Upper lobe of right lung (tissue), 1 donor: ENCODE data around the gene PSAT1. TPM values are rescaled to one million over a fixed set of nuclear protein-coding genes. Genes with fewer than 3 reads are reported as not detected.

Source experiments
- ATAC-seq: fragments of 200-7000 bp; cut with Tn5 transposase; one replicate; pipeline ENCODE4 v1.9.1; 2020; ENCODE audit warnings: mild to moderate bottlenecking, moderate library complexity
- DNase-seq: peaks from one replicate; pipeline ENCODE4 v3.0.0-alpha.2; 2020
- H3K27ac ChIP-seq: fragments of 200-600 bp; one replicate; pipeline ENCODE4 v1.8.0; 2022
- H3K27me3 ChIP-seq: fragments of 200-600 bp; one replicate; pipeline ENCODE4 v1.8.0; 2022; ENCODE audit warnings: mild to moderate bottlenecking
- H3K36me3 ChIP-seq: fragments of 200-600 bp; one replicate; pipeline ENCODE4 v1.8.0; 2022
- H3K4me1 ChIP-seq: fragments of 200-600 bp; one replicate; pipeline ENCODE4 v1.8.0; 2022
- H3K4me3 ChIP-seq: fragments of 200-600 bp; one replicate; pipeline ENCODE4 v1.8.0; 2022; ENCODE audit warnings: mild to moderate bottlenecking
- H3K9me3 ChIP-seq: fragments of 200-600 bp; one replicate; pipeline ENCODE4 v1.8.0; 2022
- intact Hi-C: fragments of 100-400 bp; cut with DNase I; formaldehyde crosslinking; loops from one replicate; pipeline ENCODE4 v1.11.0; 2022
- total RNA-seq: library from RNA; stranded (reverse); fragmentation: NEBNext Ultra II Directional; extraction: Animal tissue kit (Norgen Biotek cat#: 25700); gene quantifications from one replicate; pipeline ENCODE4 v1.2.1, GENCODE V29; 2021
- TF ChIP-seq, protein P1 (sequence below): fragments of 200-600 bp; IDR thresholded peaks from one replicate; pipeline ENCODE4 v1.8.0; 2022; ENCODE audit warnings: antibody characterized with exemption
- donor health status: DM: no; HTN: yes; CAD: no; lungs with severe emphysema.

Gene PSAT1
- total RNA-seq, 1 donor from 2014 or later, result 8.2 TPM

DNA sequence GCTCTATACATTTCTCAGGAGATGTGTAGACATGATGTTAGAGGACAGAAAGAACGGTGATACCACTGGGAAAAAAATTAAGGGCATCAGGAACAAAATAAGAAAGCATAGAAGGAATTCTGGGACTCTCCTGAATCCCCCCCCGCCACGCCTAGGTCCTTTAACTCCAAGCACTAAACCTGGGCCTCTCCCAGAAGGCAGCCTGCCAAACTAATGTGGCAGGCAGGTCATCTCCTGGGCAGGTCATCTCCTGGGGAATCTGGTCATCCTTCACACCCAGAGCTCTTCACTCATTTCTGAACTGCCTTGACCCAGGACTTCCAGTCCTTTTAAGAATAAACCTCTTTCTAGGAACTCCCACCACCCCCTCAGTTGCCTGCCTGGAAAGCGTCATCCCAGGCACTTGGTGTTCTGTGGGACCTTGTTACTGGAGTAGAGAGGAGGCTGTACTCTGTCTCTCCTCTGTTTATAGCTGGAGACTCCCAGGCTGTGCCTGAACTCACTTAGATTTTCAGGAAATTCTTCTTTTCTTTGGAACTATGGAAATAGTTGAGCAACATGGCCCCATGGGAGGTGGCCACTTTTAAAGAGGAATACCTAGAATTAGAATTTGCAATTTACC is 24.1 kb downstream of the PSAT1 start:
- Histone ChIP-seq H3K36me3 (no peaks in the 10 kb centered on the region), H3K27me3 (no peaks in the 10 kb centered on the region), H3K4me1 (no peaks in the 10 kb centered on the region), H3K27ac (no peak overlapping the region), H3K4me3 (no peak overlapping the region), H3K9me3 (no peaks in the 10 kb centered on the region)
- intact Hi-C loops, result no loop called here
- TF ChIP-seq, protein P1, sequence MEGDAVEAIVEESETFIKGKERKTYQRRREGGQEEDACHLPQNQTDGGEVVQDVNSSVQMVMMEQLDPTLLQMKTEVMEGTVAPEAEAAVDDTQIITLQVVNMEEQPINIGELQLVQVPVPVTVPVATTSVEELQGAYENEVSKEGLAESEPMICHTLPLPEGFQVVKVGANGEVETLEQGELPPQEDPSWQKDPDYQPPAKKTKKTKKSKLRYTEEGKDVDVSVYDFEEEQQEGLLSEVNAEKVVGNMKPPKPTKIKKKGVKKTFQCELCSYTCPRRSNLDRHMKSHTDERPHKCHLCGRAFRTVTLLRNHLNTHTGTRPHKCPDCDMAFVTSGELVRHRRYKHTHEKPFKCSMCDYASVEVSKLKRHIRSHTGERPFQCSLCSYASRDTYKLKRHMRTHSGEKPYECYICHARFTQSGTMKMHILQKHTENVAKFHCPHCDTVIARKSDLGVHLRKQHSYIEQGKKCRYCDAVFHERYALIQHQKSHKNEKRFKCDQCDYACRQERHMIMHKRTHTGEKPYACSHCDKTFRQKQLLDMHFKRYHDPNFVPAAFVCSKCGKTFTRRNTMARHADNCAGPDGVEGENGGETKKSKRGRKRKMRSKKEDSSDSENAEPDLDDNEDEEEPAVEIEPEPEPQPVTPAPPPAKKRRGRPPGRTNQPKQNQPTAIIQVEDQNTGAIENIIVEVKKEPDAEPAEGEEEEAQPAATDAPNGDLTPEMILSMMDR, result no peak
- ATAC-seq, result no peak
- no peak for DNase-seq

DNA sequence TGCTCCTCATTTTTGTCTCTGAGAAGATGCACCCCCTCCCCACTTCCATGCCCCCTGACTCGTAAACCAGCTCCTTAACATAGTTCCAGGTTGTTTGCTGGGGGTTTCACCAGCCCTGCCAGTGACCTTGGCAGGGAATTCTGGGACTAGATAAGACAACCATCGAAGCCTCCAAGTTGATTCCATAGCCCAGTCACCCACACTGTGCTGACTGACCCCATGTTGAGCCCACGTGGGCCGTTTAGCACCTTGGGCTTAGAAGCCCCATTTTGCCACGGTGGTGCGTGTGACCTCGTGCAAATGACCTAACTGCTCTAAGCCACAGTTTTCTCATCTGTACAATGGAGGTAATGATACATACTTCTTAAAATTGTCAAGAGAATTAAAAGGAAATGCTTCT is 24.6 kb downstream of the PSAT1 start:
- intact Hi-C loops, result no loop called here
- no peak for ATAC-seq
- TF ChIP-seq, protein P1, result no peak

DNA sequence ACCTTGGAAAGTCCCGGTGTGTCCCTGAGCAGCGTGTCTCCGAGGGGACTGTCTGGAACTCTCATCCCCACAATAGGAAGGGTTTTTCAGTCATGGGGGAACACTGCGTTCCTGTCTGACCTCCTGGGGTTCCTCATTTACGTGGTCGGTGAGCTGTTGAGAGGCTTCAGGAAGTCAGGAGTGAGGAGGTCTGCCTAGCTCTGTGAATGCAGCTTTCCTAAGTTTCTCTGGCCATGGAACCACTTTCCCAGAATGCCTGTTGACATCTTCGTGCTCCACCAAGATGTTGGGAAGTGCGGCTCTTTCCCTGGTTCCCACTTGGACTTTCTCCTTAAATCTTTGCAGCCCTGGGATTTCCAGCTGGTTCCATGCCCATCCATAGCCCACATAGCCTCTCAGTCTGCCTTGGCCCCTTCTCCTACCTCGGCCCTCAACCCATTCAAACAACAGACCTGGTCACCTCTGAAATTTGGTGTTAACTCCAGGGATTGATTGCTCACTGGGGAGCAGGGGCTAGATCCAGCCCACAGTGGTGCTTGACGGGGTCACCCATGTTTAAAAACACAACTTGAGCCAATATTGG is 27.2 kb downstream of the PSAT1 start:
- DNase-seq, result no peak
- H3K4me3 ChIP-seq, result no peak overlapping the region
- no peaks in the 10 kb centered on the region for H3K27me3 ChIP-seq
- H3K9me3 ChIP-seq, result no peaks in the 10 kb centered on the region
- intact Hi-C loops, result no loop called here
- H3K4me1 ChIP-seq, result no peaks in the 10 kb centered on the region
- H3K27ac ChIP-seq, result no peak overlapping the region
- TF ChIP-seq, protein P1, result no peak
- no peak for ATAC-seq
- H3K36me3 ChIP-seq, result no peaks in the 10 kb centered on the region

More for the DNA sequence above, 24.6 kb downstream of the PSAT1 start:
- DNase-seq, result no peak
- Histone ChIP-seq H3K27me3 (no peaks in the 10 kb centered on the region), H3K4me1 (no peaks in the 10 kb centered on the region), H3K36me3 (no peaks in the 10 kb centered on the region), H3K9me3 (no peaks in the 10 kb centered on the region), H3K27ac (no peak overlapping the region), H3K4me3 (no peak overlapping the region)

DNA sequence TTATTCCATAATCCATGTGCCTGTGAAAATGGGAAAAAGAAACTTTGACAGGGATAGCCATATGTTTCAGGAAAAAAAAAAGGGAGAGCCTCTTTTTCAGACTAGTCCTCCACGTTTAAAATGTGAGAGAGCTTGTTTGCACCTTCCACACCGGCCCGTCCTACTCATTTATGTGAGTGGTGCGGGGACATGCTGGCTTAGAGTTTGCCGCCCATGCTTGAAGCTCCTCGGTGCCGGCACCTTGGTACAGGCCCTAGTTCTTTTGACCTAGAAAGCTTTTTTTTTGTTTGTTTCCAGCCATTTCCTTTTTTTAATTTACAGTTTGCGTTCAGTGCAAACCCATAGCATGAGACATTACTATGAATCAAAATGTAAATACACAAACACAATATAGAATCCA is 27.8 kb downstream of the PSAT1 start:
- H3K36me3 ChIP-seq, result no peaks in the 10 kb centered on the region
- DNase-seq (no peak), ATAC-seq (no peak)
- TF ChIP-seq, protein P1, result no peak
- no peaks in the 10 kb centered on the region for H3K9me3 ChIP-seq
- H3K27me3 ChIP-seq, result no peaks in the 10 kb centered on the region
- intact Hi-C loops, result no loop called here
- H3K4me1 ChIP-seq, result no peaks in the 10 kb centered on the region
- H3K4me3 ChIP-seq, result no peak overlapping the region
- H3K27ac ChIP-seq, result no peak overlapping the region

DNA sequence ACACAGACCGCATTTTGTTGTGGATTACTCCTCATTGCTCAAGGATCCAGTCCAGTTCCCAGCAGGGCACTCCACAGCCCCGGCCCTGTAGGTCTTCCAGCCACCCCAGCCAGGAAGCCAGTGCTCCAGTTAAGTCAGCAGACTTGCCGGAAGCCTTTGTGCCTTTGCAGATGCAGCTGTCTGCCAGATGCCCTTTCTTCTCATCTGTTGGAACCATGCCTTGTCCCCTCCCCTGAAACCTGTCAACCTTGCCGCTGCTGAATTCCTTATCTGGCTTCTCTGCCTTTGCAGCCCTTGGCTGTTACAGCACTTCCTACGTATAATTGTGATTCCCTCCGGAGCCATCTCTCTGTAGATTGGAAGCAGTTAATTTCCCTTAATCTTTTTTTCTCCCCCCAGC is 28.4 kb downstream of the PSAT1 start:
- no peaks in the 10 kb centered on the region for H3K36me3 ChIP-seq
- no peak overlapping the region for H3K27ac ChIP-seq
- TF ChIP-seq, protein P1, result no peak
- H3K4me3 ChIP-seq, result no peak overlapping the region
- intact Hi-C loops, result no loop called here
- ATAC-seq, result no peak
- H3K27me3 ChIP-seq, result no peaks in the 10 kb centered on the region
- DNase-seq, result no peak
- no peaks in the 10 kb centered on the region for H3K4me1 ChIP-seq
- no peaks in the 10 kb centered on the region for H3K9me3 ChIP-seq
